Tibial artery (tissue), 4 donors: ENCODE results near the gene FLACC1.
"Not testable (repeated sequence)": the region's sequence is repeated elsewhere in the genome, so short reads cannot be mapped to it uniquely, and the experiment has no call there.

Source experiments
- DNase-seq, 2 donors: peaks; one replicate each; pipeline ENCODE4 v3.0.0-alpha.2; 2019
- H3K27ac ChIP-seq, 2 donors: fragments of 200-600 bp; sonication (generic) in 1 of 2; 1 replicate in 1 of 2; 2 replicates in 1 of 2; pipeline ENCODE4 v1.5.1; 2018 to 2019; ENCODE audit warnings: mild to moderate bottlenecking in 1 of 2
- H3K27me3 ChIP-seq, 2 donors: fragments of 200-600 bp; sonication (generic) in 1 of 2; one replicate each; pipeline versions ENCODE4 v1.5.1 to v1.6.0; 2016 to 2019
- H3K36me3 ChIP-seq, 3 donors: fragments of 200-600 bp; sonication (generic) in 2 of 3; one replicate each; pipeline ENCODE4 v1.5.1; 2016 to 2019; ENCODE audit warnings: mild to moderate bottlenecking in 2 of 3
- H3K4me1 ChIP-seq, 4 donors: fragments of 200-600 bp; sonication (generic) in 2 of 4; 1 replicate in 3 of 4; 2 replicates in 1 of 4; pipeline ENCODE4 v1.5.1; 2016 to 2019
- H3K4me3 ChIP-seq, 2 donors: fragments of 200-600 bp; sonication (generic) in 1 of 2; 1 replicate in 1 of 2; 2 replicates in 1 of 2; pipeline ENCODE4 v1.5.1; 2018 to 2019; ENCODE audit warnings: mild to moderate bottlenecking in 2 of 2
- H3K9me3 ChIP-seq, 3 donors: fragments of 200-600 bp; sonication (generic) in 1 of 3; one replicate each; pipeline ENCODE4 v1.5.1; 2016 to 2019
- intact Hi-C: fragments of 100-400 bp; cut with DNase I; formaldehyde crosslinking; loops from one replicate; pipeline ENCODE4 v1.15.0; 2023; ENCODE audit warnings: low total_unique reads
- TF ChIP-seq, protein P1 (sequence below), 2 experiments: fragments of 200-600 bp in 1 of 2; fragments of 450-650 bp in 1 of 2; IDR thresholded peaks; one replicate each; pipeline ENCODE4 v1.5.1; 2017 to 2019; ENCODE audit warnings: antibody characterized with exemption in 2 of 2, mild to moderate bottlenecking in 1 of 2, moderate library complexity in 1 of 2

Gene FLACC1

DNA sequence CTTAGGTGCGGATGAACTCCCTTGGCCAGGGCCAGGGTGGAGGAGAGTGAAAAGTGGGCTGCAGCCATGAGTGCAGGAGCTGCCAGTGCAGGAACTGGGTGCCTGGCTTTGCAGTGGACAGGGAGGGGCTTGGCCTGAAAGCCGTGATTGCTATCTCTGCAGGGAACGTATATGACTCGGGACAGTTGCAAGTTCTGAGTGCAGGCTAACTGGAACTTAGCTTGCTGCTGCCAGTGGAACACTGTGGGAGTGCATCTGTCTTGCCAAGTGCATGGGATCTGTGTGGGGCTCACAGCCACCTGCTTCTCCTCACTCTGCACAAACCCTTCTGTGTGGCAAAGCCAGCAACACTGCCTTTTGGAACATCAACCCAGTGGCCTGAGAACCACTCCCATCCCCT, 36.9 kb downstream of the FLACC1 start:
- H3K27ac ChIP-seq: no peak overlapping the region
- DNase-seq: no peak
- no peaks in the 10 kb centered on the region for H3K27me3 ChIP-seq
- H3K4me3 ChIP-seq: no peak overlapping the region
- H3K4me1 ChIP-seq: no peaks in the 10 kb centered on the region
- H3K9me3 ChIP-seq: peaks cover 3 to 26% (median 10%) of the 10 kb centered on the region in 3 donors
- H3K36me3 ChIP-seq: peaks cover 7 to 29% (median 15%) of the 10 kb centered on the region in 3 donors
- intact Hi-C loops: no loop called here
- TF ChIP-seq, protein P1, sequence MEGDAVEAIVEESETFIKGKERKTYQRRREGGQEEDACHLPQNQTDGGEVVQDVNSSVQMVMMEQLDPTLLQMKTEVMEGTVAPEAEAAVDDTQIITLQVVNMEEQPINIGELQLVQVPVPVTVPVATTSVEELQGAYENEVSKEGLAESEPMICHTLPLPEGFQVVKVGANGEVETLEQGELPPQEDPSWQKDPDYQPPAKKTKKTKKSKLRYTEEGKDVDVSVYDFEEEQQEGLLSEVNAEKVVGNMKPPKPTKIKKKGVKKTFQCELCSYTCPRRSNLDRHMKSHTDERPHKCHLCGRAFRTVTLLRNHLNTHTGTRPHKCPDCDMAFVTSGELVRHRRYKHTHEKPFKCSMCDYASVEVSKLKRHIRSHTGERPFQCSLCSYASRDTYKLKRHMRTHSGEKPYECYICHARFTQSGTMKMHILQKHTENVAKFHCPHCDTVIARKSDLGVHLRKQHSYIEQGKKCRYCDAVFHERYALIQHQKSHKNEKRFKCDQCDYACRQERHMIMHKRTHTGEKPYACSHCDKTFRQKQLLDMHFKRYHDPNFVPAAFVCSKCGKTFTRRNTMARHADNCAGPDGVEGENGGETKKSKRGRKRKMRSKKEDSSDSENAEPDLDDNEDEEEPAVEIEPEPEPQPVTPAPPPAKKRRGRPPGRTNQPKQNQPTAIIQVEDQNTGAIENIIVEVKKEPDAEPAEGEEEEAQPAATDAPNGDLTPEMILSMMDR (IDR thresholded peaks at IDR 0.05): no peak

DNA sequence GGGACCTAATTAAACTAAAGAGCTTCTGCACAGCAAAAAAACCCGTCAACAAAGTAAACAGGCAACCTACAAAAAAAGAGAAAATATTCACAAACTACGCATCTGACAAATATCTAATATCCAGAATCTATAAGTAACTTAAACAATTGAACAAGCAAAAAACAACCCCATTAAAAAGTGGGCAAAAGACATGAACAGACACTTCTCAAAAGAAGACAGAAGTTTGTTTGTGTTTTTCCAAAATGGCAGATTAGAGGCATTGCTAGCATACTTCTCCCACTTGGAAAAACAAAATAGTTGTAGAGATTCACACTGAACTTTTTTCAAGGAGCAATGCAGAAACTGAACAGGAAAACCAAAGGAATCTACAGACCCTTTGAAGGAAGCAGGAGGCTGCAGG, 37.6 kb downstream of the FLACC1 start:
- H3K27ac ChIP-seq: no peak overlapping the region
- peaks cover 3 to 21% (median 10%) of the 10 kb centered on the region in 3 donors for H3K9me3 ChIP-seq
- H3K4me1 ChIP-seq: no peaks in the 10 kb centered on the region
- peaks cover 7 to 29% (median 20%) of the 10 kb centered on the region in 3 donors for H3K36me3 ChIP-seq
- no peaks in the 10 kb centered on the region for H3K27me3 ChIP-seq
- no peak for DNase-seq
- H3K4me3 ChIP-seq: no peak overlapping the region
- TF ChIP-seq, protein P1 (IDR thresholded peaks at IDR 0.05): no peak
- intact Hi-C loops: no loop called here

DNA sequence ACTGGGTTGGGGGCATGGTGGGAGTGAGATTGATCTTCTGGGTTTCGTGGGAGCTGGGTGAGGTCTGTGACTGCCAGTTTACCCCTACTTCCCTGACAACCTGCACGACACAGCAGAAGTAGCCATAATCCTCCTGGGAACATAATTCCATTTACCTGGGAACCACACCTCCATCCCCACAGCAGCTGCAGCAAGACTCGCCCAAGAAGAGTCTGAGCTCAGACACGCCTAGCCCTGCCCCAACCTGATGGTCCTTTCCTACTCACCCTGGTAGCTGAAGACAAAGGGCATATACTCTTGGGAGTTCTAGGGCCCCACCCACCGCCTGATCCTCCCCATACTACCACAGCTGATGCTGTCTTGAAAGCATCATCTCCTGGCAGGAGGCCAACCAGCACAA, 43.8 kb downstream of the FLACC1 start:
- no peaks in the 10 kb centered on the region for H3K9me3 ChIP-seq
- no peaks in the 10 kb centered on the region for H3K27me3 ChIP-seq
- H3K27ac ChIP-seq: no peak overlapping the region
- TF ChIP-seq, protein P1 (IDR thresholded peaks at IDR 0.05): no peak
- no peak overlapping the region for H3K4me3 ChIP-seq
- peaks cover 10 to 29% (median 22%) of the 10 kb centered on the region in 3 donors for H3K36me3 ChIP-seq
- intact Hi-C loops: no loop called here
- no peak for DNase-seq
- H3K4me1 ChIP-seq: no peaks in the 10 kb centered on the region

DNA sequence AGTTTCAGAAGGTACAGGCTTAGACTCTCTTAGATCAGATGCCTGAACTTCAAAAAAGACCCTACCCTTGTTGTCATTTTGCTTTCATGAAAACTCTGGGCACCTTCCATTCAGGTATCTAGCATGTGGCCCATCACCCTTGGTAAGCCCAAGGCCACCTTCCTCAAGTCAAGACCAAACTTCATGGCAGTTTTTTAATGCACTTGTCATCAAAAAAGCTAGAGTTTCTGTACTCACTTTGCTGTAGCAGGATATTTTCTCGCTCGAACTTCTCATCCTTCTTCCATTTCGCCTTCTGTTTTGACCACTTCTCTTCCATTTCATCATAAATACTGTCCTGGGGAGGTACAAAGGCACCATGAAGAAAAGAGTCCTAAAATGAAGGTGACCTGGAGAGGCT, 48.2 kb downstream of the FLACC1 start:
- no peak overlapping the region for H3K27ac ChIP-seq
- H3K36me3 ChIP-seq: peaks cover 18 to 44% (median 42%) of the 10 kb centered on the region in 3 donors
- no peak overlapping the region for H3K4me3 ChIP-seq
- TF ChIP-seq, protein P1 (IDR thresholded peaks at IDR 0.05): no peak
- no peaks in the 10 kb centered on the region for H3K27me3 ChIP-seq
- no peak for DNase-seq
- intact Hi-C loops: no loop called here
- H3K9me3 ChIP-seq: no peaks in the 10 kb centered on the region
- no peaks in the 10 kb centered on the region for H3K4me1 ChIP-seq

DNA sequence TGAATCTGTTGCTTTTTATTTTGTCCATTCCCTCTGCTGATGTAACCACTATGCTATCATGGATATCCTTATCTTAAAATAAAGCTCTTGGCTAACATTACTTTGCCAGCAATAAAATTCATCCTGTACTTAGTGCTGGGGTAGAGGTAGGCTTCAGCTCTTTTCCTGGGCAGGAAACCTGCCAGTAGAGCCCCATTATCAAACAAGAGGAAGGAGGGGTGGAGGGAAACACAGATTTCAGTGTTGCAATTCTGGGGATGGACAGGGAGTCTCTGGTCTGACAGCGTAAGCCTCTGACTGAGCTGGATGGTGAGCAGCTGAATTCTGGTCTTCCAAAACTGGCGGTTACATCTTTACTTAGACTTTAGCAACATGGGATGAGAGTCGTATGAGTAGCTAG, 49.3 kb downstream of the FLACC1 start:
- TF ChIP-seq, protein P1 (IDR thresholded peaks at IDR 0.05): no peak
- no peak overlapping the region for H3K4me3 ChIP-seq
- no peaks in the 10 kb centered on the region for H3K9me3 ChIP-seq
- peaks cover 18 to 41% (median 32%) of the 10 kb centered on the region in 3 donors for H3K36me3 ChIP-seq
- no peak overlapping the region for H3K27ac ChIP-seq
- DNase-seq: no peak
- no peaks in the 10 kb centered on the region for H3K27me3 ChIP-seq
- intact Hi-C loops: no loop called here
- H3K4me1 ChIP-seq: no peaks in the 10 kb centered on the region

DNA sequence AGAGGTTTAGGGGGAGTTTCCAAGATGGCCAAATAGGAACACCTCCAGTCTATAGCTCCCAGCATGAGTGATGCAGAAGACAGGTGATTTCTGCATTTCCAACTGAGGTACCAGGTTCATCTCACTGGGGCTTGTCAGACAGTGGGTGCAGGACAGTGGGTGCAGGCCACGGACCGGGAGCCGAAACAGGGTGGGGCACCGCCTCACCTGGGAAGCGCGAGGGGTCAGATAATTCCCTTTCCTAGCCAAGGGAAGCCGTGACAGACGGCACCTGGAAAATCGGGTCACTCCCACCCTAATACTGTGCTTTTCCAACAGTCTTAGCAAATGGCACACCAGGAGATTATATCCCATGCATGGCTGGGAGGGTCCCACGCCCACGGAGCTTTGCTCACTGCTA, 57.2 kb downstream of the FLACC1 start:
- Histone ChIP-seq H3K9me3 (peaks cover 0 to 11% (median 0%) of the 10 kb centered on the region in 3 donors), H3K36me3 (peaks cover 17 to 27% (median 23%) of the 10 kb centered on the region in 3 donors)
- intact Hi-C loops, H3K4me3 ChIP-seq, H3K27ac ChIP-seq, H3K27me3 ChIP-seq, DNase-seq, H3K4me1 ChIP-seq: not testable (repeated sequence)
